ENCODE data around the gene PLEKHA1. TPM values are rescaled to one million over a fixed set of nuclear protein-coding genes. Genes with fewer than 3 reads are reported as not detected.

Gene PLEKHA1
- total and polyA plus RNA-seq, 5 donors = 15.7 to 42.8 (median 38.5) TPM

DNA sequence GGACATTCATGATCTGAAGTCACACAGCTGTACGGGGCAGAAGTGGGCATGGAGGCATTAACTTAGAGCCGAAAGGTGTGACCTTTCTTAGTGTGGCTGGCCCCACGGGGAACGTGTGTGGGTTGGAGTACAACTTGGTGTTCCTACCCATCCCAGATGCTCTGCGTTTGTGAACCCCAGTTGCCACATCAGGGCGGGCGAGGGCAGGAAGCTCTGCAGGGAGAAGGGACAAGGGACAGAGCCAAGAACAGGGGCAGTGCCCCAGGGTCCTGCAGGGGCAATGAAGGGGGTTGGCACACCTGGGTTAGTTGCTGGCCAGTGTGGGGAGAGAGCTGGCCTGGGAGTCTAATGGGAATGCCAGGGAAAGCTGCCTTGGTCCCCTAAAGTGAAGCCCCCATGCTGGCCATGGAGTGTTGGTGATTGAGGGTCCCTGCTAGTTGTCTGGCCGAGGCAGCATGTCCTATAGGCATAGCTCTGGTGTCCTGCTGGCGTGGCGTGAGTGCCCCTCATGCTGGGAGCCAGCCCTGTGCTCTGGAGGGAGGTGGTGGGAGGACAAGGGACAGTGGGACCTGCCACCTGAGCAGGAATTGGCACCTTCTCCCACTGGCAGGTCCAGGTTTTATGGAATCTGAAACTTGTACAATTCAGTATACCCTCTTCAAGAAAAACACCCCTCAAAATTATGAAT, 105.8 kb downstream of the PLEKHA1 start:
- no peak for ATAC-seq

GRCh38 chr10:122481296-122482056, 107.0 kb downstream of the PLEKHA1 start:
- no peak overlapping the region for H3K4me3 ChIP-seq (ENCODE audit: low read length)
- intact Hi-C loops (cut with DNase I) = no loop called here
- no peaks in the 10 kb centered on the region for H3K27me3 ChIP-seq (ENCODE audit: control insufficient read depth, insufficient read depth)
- WGBS = 95% methylated on average over 6 of the region's 6 CpGs
- DNase-seq (no peak), ATAC-seq (no peak)
- peaks cover 5% of the 10 kb centered on the region for H3K4me1 ChIP-seq (ENCODE audit: control insufficient read depth, insufficient read depth, low read length)
- no peak overlapping the region for H3K27ac ChIP-seq (ENCODE audit: low read length)
- H3K9me3 ChIP-seq (ENCODE audit: control insufficient read depth, low read length) = no peaks in the 10 kb centered on the region

More for the DNA sequence above, 105.8 kb downstream of the PLEKHA1 start:
- H3K9me3 ChIP-seq (ENCODE audit: control insufficient read depth, low read length) = no peaks in the 10 kb centered on the region
- H3K27me3 ChIP-seq (ENCODE audit: control insufficient read depth, insufficient read depth) = no peaks in the 10 kb centered on the region
- no peak overlapping the region for H3K27ac ChIP-seq (ENCODE audit: low read length)
- WGBS = 93% methylated on average over 10 of the region's 10 CpGs
- DNase-seq = no peak
- H3K4me1 ChIP-seq (ENCODE audit: control insufficient read depth, insufficient read depth, low read length) = peaks cover 7% of the 10 kb centered on the region
- intact Hi-C loops (cut with DNase I) = no loop called here
- H3K4me3 ChIP-seq (ENCODE audit: low read length) = no peak overlapping the region

Small RNA genes within 50 kb of the gene (microRNA-seq; reads per million reads assigned to microRNA genes)
- 0 reads per million in 2 donors for gene MIR3941

Other genes starting within 250 kb of the PLEKHA1 start
- gene BTBD16, start 103.4 kb upstream of the PLEKHA1 start, total RNA-seq = under 1 TPM in 2 of 4 donors, not detected in 2; 0.11 to 0.17 TPM
- gene BTBD16, start 103.4 kb upstream of the PLEKHA1 start, polyA plus RNA-seq = not detected
- not detected for gene ARMS2, start 79.9 kb downstream of the PLEKHA1 start, total RNA-seq
- gene ARMS2, start 79.9 kb downstream of the PLEKHA1 start, polyA plus RNA-seq = not detected
- 10 to 100 TPM; 40.5 to 49.7 (median 42.9) TPM for gene HTRA1, start 86.8 kb downstream of the PLEKHA1 start, total RNA-seq
- gene HTRA1, start 86.8 kb downstream of the PLEKHA1 start, polyA plus RNA-seq = 46.1 TPM
- under 1 TPM; 0.06 to 0.17 (median 0.09) TPM for gene DMBT1, start 186.0 kb downstream of the PLEKHA1 start, total RNA-seq
- gene DMBT1, start 186.0 kb downstream of the PLEKHA1 start, polyA plus RNA-seq = 0.09 TPM